H7 (cell line): ENCODE measurements around the gene MN1. TPM values are rescaled to one million over a fixed set of nuclear protein-coding genes. Genes with fewer than 3 reads are reported as not detected.

Experiments used
- DNase-seq: peaks from one replicate; pipeline ENCODE4 v3.0.0; 2012
- H3K27me3 ChIP-seq: 2 replicates; pipeline ENCODE4 v1.6.0; 2011; ENCODE audit warnings: mild to moderate bottlenecking, low read length; ENCODE audit not compliant: control insufficient read depth, insufficient read depth
- H3K36me3 ChIP-seq: replicated peaks from 2 replicates; pipeline ENCODE4 v1.5.1; 2011; ENCODE audit warnings: low read length; ENCODE audit not compliant: control insufficient read depth, insufficient read depth
- H3K4me3 ChIP-seq: 2 replicates; pipeline ENCODE4 v1.5.1; 2011; ENCODE audit warnings: low read depth, mild to moderate bottlenecking, control low read depth, low read length, moderate library complexity; ENCODE audit not compliant: insufficient read depth
- total RNA-seq: library from RNA; depleted of rRNA; stranded (reverse); fragments of >200 nt; shearing (Covaris generic); gene quantifications from 2 replicates; pipeline ENCODE4 v1.2.3, GENCODE V29; 2014; rRNA removed

The MN1 gene
- 22.1 and 26.4 TPM in 2 replicates for total RNA-seq

DNA sequence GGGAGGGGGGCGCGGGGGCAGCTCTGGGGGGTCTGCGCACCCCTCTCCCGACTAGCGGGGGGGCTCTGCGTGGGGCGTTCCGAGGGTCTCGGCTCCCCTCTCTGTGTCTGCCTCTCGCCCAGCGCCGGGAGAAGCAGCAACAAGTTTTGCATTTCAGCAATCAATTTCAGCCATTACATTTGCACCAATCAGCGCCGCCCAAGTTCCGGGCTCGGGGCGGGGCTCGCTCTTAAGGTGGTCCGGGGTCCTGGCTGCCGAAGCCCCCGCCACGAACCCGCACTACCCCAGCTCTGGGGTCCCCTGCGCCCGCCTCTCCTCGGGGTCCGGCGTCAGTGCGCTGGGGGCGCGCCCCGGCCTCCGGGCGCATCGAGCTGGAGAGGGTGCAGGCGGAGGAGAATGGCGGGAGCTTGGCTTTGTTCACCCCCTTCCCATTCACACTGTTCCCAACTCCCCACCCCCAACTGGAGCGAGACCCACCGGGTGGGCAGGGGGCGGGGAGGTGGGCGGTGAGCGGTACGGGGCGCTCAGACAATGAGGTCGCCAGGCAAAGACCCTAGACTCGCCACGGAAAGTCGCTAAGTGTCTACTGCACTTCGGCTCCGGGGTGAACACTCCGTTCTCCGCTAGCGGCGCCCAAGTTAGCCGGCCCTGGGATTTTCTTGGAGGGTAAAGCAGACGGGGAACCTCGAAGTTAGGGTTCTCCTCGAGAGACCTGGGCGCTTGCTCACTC, at the start of gene MN1:
TSS of gene MN1 (minus strand) at position 141 of the 730 bp plus-strand sequence. CDS start 1,213 bp downstream, outside the sequence.
- DNase-seq: peak; percentile 91
- peak within 1 kb of the TSS; percentile 76 for H3K4me3 ChIP-seq
- H3K27me3 ChIP-seq: peaks cover 70% of the 10 kb centered on the region
- H3K36me3 ChIP-seq: no peaks in the 10 kb centered on the region

DNA sequence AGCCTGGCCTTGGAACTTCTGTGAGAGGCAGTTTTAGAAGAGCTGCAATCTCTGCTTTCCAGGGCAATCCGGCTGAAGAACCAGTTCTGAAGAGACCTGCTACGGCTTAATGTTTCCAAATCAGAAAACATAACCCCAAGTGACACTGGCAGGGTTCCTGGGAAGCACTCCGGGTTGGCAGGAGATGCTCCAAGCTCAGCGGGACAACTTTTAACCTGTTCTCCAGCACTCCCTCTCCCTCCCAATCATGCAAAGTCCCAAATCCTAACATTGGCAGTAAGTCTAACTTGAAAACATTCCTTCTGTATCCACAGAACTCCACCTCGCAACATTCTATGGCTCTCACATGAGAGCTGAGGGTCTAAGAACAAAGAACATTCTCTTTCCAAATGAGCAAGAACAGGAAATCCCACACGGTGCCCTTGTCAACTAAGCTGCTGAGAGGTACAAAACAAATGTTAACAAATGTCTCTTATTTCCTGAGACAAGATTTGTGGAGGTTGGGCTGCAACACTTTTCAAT, 48.5 kb upstream of the MN1 start:
- Histone ChIP-seq H3K27me3 (no peaks in the 10 kb centered on the region), H3K36me3 (peaks cover 5% of the 10 kb centered on the region), H3K4me3 (no peak overlapping the region)
- no peak for DNase-seq

DNA sequence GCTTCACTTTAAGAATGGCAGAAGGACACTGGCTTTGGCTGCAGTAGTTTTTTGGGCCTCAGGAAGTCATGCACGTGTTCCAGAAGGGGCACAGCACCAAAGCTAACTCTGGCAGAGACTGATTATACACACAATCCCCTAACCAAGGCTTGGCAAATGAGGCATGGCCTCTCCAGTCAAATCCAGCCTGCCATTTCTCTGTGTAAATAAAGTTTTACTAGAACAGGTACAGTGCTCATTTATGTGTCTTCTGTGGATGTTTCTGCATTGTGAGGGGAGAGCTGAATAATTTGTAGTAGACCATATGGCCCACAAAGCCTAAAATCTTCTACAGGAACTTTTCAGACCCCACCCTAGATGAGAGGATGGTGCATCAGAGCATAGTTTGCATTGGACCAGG, 46.4 kb upstream of the MN1 start:
- Histone ChIP-seq H3K4me3 (no peak overlapping the region), H3K36me3 (peaks cover 2% of the 10 kb centered on the region), H3K27me3 (no peaks in the 10 kb centered on the region)
- DNase-seq: no peak

DNA sequence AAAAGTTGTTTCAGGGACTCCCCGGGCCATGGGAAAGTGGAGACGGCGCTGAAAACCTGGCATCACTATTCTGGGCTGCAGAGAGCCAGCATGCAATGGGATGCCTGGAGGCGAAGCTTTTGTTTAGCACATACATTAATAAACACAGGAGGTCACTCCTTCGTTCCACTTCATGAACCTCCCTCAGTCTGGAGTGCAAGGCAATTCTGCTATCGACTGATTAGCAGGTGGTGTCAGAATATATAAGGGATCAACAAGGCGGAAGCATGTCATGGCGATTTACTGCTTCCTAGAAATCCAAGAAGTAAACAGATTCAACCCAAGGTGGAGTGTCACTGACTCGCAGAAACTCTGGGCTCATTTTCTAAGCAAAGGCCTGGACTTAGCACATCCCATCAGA, 45.4 kb upstream of the MN1 start:
- Histone ChIP-seq H3K36me3 (no peaks in the 10 kb centered on the region; the same call in 1 of the 2 replicates), H3K27me3 (no peaks in the 10 kb centered on the region), H3K4me3 (no peak overlapping the region)
- no peak for DNase-seq

DNA sequence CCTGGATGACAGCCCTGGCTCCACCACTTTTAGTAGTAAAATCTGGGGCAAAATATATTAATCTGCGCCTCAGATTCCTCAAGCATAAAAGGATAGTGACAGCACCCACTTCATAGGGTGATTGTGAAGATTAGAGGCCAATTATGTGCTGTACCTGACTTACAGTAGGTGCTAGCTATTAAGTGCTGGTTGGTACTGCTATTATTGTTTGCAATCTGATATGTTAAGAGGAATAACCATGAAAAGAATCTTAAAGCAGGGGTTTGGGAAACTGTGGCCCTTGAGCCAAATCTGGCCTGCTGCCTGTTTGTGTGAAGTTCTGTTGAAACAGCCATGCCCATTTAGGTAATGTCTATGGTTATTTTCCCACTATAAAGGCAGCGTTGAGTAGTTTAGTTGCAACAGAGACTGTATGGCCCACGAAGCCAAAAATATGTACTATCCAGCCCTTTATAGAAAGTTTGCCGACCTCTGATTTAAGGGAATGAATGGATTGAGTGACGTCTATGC, 44.7 kb upstream of the MN1 start:
- H3K4me3 ChIP-seq: no peak overlapping the region
- H3K36me3 ChIP-seq: no peaks in the 10 kb centered on the region; the same call in 1 of the 2 replicates
- DNase-seq: no peak
- H3K27me3 ChIP-seq: no peaks in the 10 kb centered on the region

DNA sequence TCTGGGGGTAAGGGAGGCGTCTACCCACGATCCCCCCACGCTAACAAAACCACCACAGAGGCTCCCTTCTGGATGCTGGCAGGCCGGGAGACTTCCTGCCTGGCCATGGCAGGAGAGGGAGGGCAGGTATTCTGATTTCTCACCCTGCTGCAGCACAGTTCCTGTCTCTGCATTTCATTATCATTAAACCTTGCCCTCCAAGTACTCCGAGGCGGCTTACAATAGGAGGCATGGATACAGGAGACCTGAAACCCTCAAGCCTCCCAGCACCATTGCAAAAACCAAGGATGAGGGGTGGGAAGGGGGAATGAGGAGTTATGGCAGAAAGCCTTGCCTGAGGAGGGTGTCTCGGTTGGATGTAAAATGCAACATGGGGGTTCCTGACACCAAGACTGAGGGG, 44.1 kb upstream of the MN1 start:
- Histone ChIP-seq H3K27me3 (no peaks in the 10 kb centered on the region), H3K36me3 (no peaks in the 10 kb centered on the region; the same call in 1 of the 2 replicates), H3K4me3 (no peak overlapping the region)
- DNase-seq: peak; percentile 54

DNA sequence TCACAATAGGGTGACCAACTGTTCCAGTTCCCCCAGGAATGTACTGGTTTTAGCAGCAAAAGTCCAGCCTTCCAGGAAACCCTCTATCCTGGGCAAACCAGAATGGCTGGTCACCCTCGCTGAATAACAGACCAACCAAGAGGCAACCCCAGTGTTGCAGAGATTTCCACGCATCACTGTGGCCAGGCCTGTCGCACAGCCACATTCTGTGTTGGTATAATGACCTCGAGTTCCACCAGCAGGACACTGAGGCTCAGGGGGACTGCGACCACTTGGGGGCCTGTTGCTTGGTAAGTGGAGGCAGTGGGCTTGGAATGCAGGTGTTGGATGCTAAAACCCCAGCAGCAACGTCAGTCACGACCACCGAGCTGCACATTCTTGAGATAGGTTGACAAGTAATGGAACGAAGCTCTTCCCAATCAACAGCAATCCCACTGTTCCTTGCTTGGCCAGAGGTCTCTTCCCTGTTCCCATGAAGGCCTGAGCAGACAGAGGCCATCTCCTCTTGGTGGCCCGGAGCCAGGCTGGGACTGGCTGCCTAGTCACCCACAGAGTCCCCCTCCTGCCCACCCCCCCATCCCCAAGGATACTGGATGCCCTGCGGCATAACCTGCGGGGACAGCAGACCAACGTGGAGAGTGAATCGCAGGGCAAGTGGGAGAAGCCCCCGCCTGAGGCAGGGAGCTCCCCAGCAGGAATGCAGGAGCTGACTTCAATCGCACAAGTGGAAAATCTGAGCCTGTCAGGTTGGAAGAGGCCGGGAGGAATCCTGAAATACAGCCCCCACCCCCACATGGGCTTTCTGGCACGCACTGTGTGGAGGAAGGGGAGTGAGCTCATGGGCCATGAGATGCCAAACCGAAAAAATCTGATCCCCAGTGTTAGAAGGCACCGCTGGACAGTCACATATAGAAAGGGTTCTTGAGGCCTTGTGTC, 43.4 kb upstream of the MN1 start:
- H3K36me3 ChIP-seq: no peaks in the 10 kb centered on the region; the same call in 1 of the 2 replicates
- DNase-seq: peak; percentile 55
- no peak overlapping the region for H3K4me3 ChIP-seq
- no peaks in the 10 kb centered on the region for H3K27me3 ChIP-seq

DNA sequence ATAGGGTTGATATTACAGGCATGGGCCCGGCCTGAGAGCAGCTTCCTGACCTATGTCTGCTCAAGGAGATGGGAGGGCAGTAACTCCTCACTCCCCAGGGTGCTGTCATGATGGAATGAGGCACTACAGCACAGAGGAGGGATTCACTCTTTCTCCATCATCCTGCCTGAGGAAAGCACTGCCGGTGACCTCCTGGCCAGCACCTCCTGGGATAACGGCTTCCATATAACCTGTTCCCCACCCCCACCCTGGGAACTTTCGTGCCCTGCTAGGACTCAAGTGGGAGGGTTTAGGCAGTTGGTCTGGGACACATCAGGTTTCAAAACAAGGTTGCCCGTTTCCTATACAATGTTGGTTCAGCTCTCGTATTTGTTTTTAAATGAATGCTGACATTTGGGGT, 42.7 kb upstream of the MN1 start:
- Histone ChIP-seq H3K4me3 (no peak overlapping the region), H3K27me3 (no peaks in the 10 kb centered on the region), H3K36me3 (no peaks in the 10 kb centered on the region)
- no peak for DNase-seq

DNA sequence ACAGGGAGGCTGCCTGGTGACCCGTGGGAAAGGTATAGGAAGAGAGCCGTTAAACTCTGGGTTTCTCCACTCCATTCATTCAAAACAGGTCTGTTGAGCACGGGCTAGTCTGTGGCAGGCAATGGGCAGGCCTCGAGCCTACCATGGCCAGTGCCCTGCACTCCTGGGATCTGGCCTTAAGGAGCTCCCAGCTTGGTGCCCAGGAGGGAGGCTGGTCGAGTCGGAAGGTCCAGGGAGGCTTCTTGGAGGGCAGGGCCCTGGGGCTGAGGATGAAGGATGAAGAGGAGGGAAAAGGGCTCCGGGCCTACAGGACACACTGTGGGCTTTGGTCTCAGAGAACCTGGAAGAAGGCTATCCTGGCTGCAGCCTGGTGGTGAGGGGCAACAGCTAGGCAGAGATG, 41.9 kb upstream of the MN1 start:
- DNase-seq: no peak
- Histone ChIP-seq H3K36me3 (no peaks in the 10 kb centered on the region), H3K27me3 (no peaks in the 10 kb centered on the region), H3K4me3 (no peak overlapping the region)

DNA sequence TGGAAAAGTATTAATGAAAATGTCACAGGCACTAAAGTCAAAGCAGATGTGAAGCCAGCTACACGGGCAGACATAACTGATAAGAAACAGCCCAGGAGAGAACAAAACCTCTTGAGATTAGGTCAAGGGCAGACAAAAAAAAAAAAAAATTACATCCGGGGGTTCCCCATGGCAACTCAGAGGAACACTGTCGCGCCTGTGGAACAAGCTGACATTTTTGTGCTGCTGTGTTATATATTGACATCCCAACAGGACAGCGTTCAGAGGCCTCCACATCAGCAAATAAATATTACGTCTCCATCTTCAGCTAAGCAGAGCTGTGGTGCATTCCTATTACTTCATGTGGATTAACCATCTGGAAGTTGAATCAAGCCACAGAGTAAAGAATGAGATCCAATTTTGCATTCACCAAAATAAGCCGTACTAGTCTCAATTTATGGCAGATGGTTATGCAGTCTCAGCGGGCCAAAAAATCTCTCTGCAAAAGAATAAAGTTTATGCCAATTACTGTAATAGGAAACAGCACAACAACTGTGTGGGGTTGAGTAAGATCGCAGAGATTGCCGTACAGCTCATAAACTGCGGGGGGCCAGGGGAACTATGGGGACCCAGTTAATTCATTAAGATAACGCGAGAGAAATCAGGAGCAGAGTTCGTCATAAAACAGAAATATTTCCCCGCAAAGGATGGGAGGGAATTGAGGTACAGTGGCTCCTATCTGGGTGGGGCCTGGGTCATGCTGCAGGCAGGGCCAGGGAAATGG, 41.3 kb upstream of the MN1 start:
- DNase-seq: no peak
- Histone ChIP-seq H3K4me3 (no peak overlapping the region), H3K27me3 (no peaks in the 10 kb centered on the region), H3K36me3 (no peaks in the 10 kb centered on the region)

DNA sequence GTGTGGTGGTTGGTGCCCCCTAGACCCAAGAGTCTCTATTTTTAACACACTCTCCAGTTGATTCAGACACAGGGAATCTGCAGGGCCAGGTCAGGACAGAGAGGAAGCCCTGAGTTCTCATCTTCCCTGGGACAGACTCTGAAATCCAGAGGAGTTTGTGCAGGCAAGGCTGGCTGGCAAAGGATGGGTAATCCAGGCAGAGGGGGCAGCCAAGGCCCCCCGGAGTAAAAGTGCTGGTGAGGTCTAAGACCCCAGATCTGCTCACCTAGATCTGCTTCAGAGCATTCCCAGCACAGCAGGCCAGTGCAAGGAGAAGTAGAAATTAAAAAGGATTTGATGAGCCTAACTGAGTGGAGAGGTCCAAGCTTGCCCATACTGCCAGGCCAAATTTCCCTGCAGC, 40.6 kb upstream of the MN1 start:
- H3K4me3 ChIP-seq: no peak overlapping the region
- H3K36me3 ChIP-seq: no peaks in the 10 kb centered on the region
- H3K27me3 ChIP-seq: no peaks in the 10 kb centered on the region
- no peak for DNase-seq

DNA sequence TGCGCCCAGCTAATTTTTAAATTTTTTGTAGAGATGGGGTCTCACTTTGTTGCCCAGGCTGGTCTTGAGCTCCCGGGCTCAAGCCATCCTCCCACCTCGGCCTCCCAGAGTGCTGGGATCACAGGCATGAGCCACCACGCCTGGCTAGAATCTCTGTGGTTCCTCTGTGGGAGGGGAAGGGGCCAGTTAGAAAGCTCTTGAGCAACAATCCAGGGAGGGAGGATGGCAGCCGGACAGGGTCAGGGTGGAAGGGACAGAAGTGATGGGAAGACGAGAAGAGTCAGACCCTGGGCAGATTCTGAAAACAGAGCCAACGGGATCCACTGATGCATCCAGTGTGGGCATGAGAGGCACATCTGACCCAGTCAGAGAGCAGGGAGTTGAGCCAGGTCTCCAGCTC, 38.9 kb upstream of the MN1 start:
- no peaks in the 10 kb centered on the region for H3K27me3 ChIP-seq

DNA sequence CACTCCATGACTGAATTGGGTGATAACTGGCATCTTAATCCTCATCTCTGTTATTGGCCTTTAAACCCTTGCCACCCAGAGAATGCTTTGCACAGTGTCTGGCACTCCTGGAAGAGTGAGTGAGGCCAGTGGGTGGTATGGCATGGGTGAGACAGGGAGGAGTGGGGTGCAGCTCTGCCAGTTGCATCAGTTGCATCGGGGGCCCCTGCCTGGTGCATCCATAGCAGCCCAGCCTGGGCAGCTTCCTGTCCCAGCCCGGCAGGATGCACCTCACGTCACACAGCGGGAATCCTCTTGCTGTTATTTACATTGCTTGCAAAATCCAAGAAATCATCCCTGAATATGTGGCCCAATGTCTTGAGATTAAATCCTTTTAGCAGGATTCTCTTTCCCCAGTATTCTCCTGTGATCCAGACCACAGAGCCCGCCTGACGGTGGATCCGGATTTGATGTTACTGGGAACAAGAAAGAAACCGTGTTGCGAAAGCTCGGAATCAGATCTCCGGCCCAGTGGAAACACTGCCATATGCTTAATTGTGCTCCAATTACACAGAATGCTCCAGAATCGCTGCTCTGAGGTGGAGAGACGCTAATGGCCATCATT, 37.6 kb upstream of the MN1 start:
- no peaks in the 10 kb centered on the region for H3K36me3 ChIP-seq
- no peaks in the 10 kb centered on the region for H3K27me3 ChIP-seq
- DNase-seq: no peak
- no peak overlapping the region for H3K4me3 ChIP-seq

More for the DNA sequence above, 38.9 kb upstream of the MN1 start:
- DNase-seq: no peak
- Histone ChIP-seq H3K36me3 (no peaks in the 10 kb centered on the region), H3K4me3 (no peak overlapping the region)

DNA sequence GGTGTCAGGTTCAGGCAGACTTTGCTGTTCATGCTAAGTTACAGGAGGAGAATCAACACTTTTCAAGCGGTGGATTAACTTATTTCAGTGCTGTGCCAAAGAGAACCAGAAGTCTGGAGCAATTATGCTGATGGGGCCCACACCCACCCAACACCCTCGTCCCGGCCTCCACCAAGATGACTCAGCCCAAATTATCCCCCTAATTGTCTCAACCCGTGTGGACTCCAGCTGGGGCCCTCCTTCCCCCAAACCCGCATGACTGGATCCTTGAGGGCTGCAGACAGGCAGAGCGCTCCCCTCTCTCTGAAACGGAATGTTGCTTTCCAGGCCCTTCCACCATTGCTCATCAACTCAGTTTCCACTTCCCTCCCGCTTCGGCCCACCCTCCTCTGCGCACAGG, 34.6 kb upstream of the MN1 start:
- no peaks in the 10 kb centered on the region for H3K36me3 ChIP-seq
- no peak for DNase-seq
- no peaks in the 10 kb centered on the region for H3K27me3 ChIP-seq
- no peak overlapping the region for H3K4me3 ChIP-seq
